ENCODE data around the gene ULK4.

ULK4 gene

GRCh38 chr3:41202834-41203345 is 759.0 kb downstream of the ULK4 start:
- DNase-seq (ENCODE audit: low read depth): peak; percentile 40
- TF ChIP-seq POLR2A (IDR thresholded peaks at IDR 0.05; ENCODE audit: extremely low read depth, insufficient read length) (no peak), MAX (IDR thresholded peaks at IDR 0.05; ENCODE audit: low read depth, low read length) (0 out of 2 replicates have a peak, but pooled peaks have one; percentile 9), CTCF (IDR thresholded peaks at IDR 0.05; ENCODE audit: low read depth, low read length) (peak; percentile 25)
- H3K4me3 ChIP-seq (ENCODE audit: low read depth, low read length): peak overlapping the region; percentile 22

- peak overlapping the region; percentile 76 for H3K4me3 ChIP-seq (ENCODE audit: low read depth, low read length)
- TF ChIP-seq CTCF (IDR thresholded peaks at IDR 0.05; ENCODE audit: low read depth, low read length) (no peak), MAX (IDR thresholded peaks at IDR 0.05; ENCODE audit: low read depth, low read length) (no peak), MYC (IDR thresholded peaks at IDR 0.05; ENCODE audit: low read depth, low read length) (no peak), POLR2A (IDR thresholded peaks at IDR 0.05; ENCODE audit: extremely low read depth, insufficient read length) (no peak)
- DNase-seq (ENCODE audit: low read depth): no peak
Observed at GRCh38 chr3:41202075-41202833, 759.6 kb downstream of the ULK4 start.

GRCh38 chr3:41200669-41201021 is 761.3 kb downstream of the ULK4 start:
- DNase-seq (ENCODE audit: low read depth): peak; percentile 83

GRCh38 chr3:41199866-41200668 is 761.8 kb downstream of the ULK4 start:
- TF ChIP-seq MYC (IDR thresholded peaks at IDR 0.05; ENCODE audit: low read depth, low read length) (no peak), MAX (IDR thresholded peaks at IDR 0.05; ENCODE audit: low read depth, low read length) (no peak), POLR2A (IDR thresholded peaks at IDR 0.05; ENCODE audit: extremely low read depth, insufficient read length) (no peak), CTCF (IDR thresholded peaks at IDR 0.05; ENCODE audit: low read depth, low read length) (no peak)
- peak; percentile 68 for DNase-seq (ENCODE audit: low read depth)
- H3K4me3 ChIP-seq (ENCODE audit: low read depth, low read length): peak overlapping the region; percentile 76

More at GRCh38 chr3:41200669-41201021, 761.3 kb downstream of the ULK4 start:
- peak overlapping the region; percentile 76 for H3K4me3 ChIP-seq (ENCODE audit: low read depth, low read length)
- peak; percentile 24; the same call in 1 of the 2 replicates for TF ChIP-seq MAX (IDR thresholded peaks at IDR 0.05; ENCODE audit: low read depth, low read length)
- no peak for TF ChIP-seq MYC (IDR thresholded peaks at IDR 0.05; ENCODE audit: low read depth, low read length)

GRCh38 chr3:41198950-41199865 is 762.7 kb downstream of the ULK4 start, which contains the start of gene CTNNB1:
Gene CTNNB1, plus strand, starts transcription at chr3:41199505. Its CDS starts 24,564 bp downstream, at chr3:41224069.
- TF ChIP-seq MYC (IDR thresholded peaks at IDR 0.05; ENCODE audit: low read depth, low read length) (peak; percentile 55), POLR2A (IDR thresholded peaks at IDR 0.05; ENCODE audit: extremely low read depth, insufficient read length) (peak; percentile 93), CTCF (IDR thresholded peaks at IDR 0.05; ENCODE audit: low read depth, low read length) (no peak), MAX (IDR thresholded peaks at IDR 0.05; ENCODE audit: low read depth, low read length) (0 out of 2 replicates have a peak, but pooled peaks have one; percentile 4)
- DNase-seq (ENCODE audit: low read depth): peak; percentile 94
- peak within 1 kb of the TSS; percentile 76 for H3K4me3 ChIP-seq (ENCODE audit: low read depth, low read length)

Data from NB4 (cell line).